Neural progenitor cell (in vitro differentiated cells): ENCODE results near the gene SIRT5. TPM values are rescaled to one million over a fixed set of nuclear protein-coding genes. Genes with fewer than 3 reads are reported as not detected.

Source experiments
- DNase-seq: peaks from one replicate; pipeline ENCODE4 v3.0.0-alpha.2; 2016; ENCODE audit warnings: low spot score
- H2AFZ ChIP-seq: fragments of 200-600 bp; sonication (generic); replicated peaks from 2 replicates; pipeline ENCODE4 v1.6.1; 2016; ENCODE audit warnings: antibody characterized with exemption
- H3F3A ChIP-seq: fragments of 200-600 bp; sonication (generic); 2 replicates; pipeline ENCODE4 v1.6.1; 2016; ENCODE audit warnings: antibody characterized with exemption, low read depth
- H3K27ac ChIP-seq: fragments of 200-600 bp; sonication (generic); 2 replicates; pipeline ENCODE4 v1.5.1; 2016; ENCODE audit warnings: mild to moderate bottlenecking
- H3K27me3 ChIP-seq: fragments of 200-600 bp; sonication (generic); 2 replicates; pipeline ENCODE4 v1.6.1; 2016; ENCODE audit warnings: mild to moderate bottlenecking, moderate library complexity
- H3K36me3 ChIP-seq: fragments of 200-600 bp; sonication (generic); 2 replicates; pipeline ENCODE4 v1.5.1; 2016
- H3K4me1 ChIP-seq: fragments of 200-600 bp; sonication (generic); 2 replicates; pipeline ENCODE4 v1.6.1; 2016; ENCODE audit warnings: mixed run types
- H3K4me2 ChIP-seq: fragments of 200-600 bp; sonication (generic); 2 replicates; pipeline ENCODE4 v1.6.1; 2016
- H3K4me3 ChIP-seq: fragments of 200-600 bp; sonication (generic); 2 replicates; pipeline ENCODE4 v1.5.1; 2016
- H3K79me2 ChIP-seq: fragments of 200-600 bp; sonication (generic); 2 replicates; pipeline ENCODE4 v1.6.1; 2016; ENCODE audit warnings: low read depth
- H3K9ac ChIP-seq: fragments of 200-600 bp; sonication (generic); 2 replicates; pipeline ENCODE4 v1.6.1; 2016
- H3K9me3 ChIP-seq: fragments of 200-600 bp; sonication (generic); 2 replicates; pipeline ENCODE4 v1.5.1; 2016; ENCODE audit warnings: low read depth
- H4K20me1 ChIP-seq: fragments of 200-600 bp; sonication (generic); 2 replicates; pipeline ENCODE4 v1.6.1; 2016; ENCODE audit warnings: low read depth
- H3K27ac Mint-ChIP-seq: 3 replicates; pipeline ENCODE4 v1.8.0; 2021; ENCODE audit warnings: mixed read lengths
- H3K27me3 Mint-ChIP-seq: 2 replicates; pipeline ENCODE4 v1.8.0; 2022; ENCODE audit warnings: low read depth, mild to moderate bottlenecking, inconsistent platforms, moderate library complexity, mixed read lengths; ENCODE audit not compliant: insufficient read depth
- H3K36me3 Mint-ChIP-seq: 3 replicates; pipeline ENCODE4 v1.8.0; 2021; ENCODE audit warnings: mixed read lengths
- H3K4me1 Mint-ChIP-seq: 3 replicates; pipeline ENCODE4 v1.8.0; 2021; ENCODE audit warnings: mixed read lengths
- H3K4me3 Mint-ChIP-seq: 3 replicates; pipeline ENCODE4 v1.8.0; 2021; ENCODE audit warnings: mild to moderate bottlenecking, moderate library complexity, mixed read lengths
- H3K9me3 Mint-ChIP-seq: 3 replicates; pipeline ENCODE4 v1.8.0; 2020; ENCODE audit warnings: mixed read lengths
- EZH2 ChIP-seq: fragments of 200-600 bp; sonication (generic); IDR thresholded peaks from 2 replicates; pipeline ENCODE4 v1.6.1; 2017; ENCODE audit warnings: antibody characterized with exemption, mild to moderate bottlenecking, moderate library complexity
- EZH2phosphoT487 ChIP-seq: fragments of 200-600 bp; sonication (generic); IDR thresholded peaks from 2 replicates; pipeline ENCODE4 v1.6.1; 2017; ENCODE audit warnings: antibody characterized with exemption
- total RNA-seq: library from RNA; depleted of rRNA; stranded (reverse); fragments of >200 nt; gene quantifications from 2 replicates; pipeline ENCODE4 v1.2.3, GENCODE V29; 2015; ENCODE audit warnings: low replicate concordance
- TF ChIP-seq, protein P1 (sequence below): fragments of 200-600 bp; sonication (generic); IDR thresholded peaks from 2 replicates; pipeline ENCODE4 v1.5.1; 2017; ENCODE audit warnings: antibody characterized with exemption, mild to moderate bottlenecking

Gene SIRT5
- total RNA-seq, 1 donor from 2014 or later: 18.2 TPM

- peaks cover 3% of the 10 kb centered on the region for H4K20me1 ChIP-seq
- H3K27ac ChIP-seq: no peak overlapping the region
- no peak overlapping the region for H3K27ac Mint-ChIP-seq
- H3K4me3 Mint-ChIP-seq: no peak overlapping the region
- H3K27me3 Mint-ChIP-seq: peaks cover 2% of the 10 kb centered on the region
- no peaks in the 10 kb centered on the region for H3K4me1 Mint-ChIP-seq
- H3K4me1 ChIP-seq: no peaks in the 10 kb centered on the region
- no peaks in the 10 kb centered on the region for H3K27me3 ChIP-seq
- no peak for TF ChIP-seq EZH2
- TF ChIP-seq, protein P1, sequence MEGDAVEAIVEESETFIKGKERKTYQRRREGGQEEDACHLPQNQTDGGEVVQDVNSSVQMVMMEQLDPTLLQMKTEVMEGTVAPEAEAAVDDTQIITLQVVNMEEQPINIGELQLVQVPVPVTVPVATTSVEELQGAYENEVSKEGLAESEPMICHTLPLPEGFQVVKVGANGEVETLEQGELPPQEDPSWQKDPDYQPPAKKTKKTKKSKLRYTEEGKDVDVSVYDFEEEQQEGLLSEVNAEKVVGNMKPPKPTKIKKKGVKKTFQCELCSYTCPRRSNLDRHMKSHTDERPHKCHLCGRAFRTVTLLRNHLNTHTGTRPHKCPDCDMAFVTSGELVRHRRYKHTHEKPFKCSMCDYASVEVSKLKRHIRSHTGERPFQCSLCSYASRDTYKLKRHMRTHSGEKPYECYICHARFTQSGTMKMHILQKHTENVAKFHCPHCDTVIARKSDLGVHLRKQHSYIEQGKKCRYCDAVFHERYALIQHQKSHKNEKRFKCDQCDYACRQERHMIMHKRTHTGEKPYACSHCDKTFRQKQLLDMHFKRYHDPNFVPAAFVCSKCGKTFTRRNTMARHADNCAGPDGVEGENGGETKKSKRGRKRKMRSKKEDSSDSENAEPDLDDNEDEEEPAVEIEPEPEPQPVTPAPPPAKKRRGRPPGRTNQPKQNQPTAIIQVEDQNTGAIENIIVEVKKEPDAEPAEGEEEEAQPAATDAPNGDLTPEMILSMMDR: no peak
- H3K79me2 ChIP-seq: peaks cover 18% of the 10 kb centered on the region
- no peak overlapping the region for H2AFZ ChIP-seq
- H3K4me2 ChIP-seq: no peak overlapping the region
- H3K9me3 ChIP-seq: no peaks in the 10 kb centered on the region
- H3K4me3 ChIP-seq: no peak overlapping the region
- H3K9me3 Mint-ChIP-seq: no peaks in the 10 kb centered on the region
- H3K36me3 ChIP-seq: no peaks in the 10 kb centered on the region
- H3K9ac ChIP-seq: no peak overlapping the region
- peaks cover 4% of the 10 kb centered on the region for H3K36me3 Mint-ChIP-seq
- no peak for DNase-seq
- H3F3A ChIP-seq: no peaks in the 10 kb centered on the region
Observed at GRCh38 chr6:13653296-13653695, 78.9 kb downstream of the SIRT5 start.

- Histone ChIP-seq H3K27me3 (no peaks in the 10 kb centered on the region), H4K20me1 (peaks cover 3% of the 10 kb centered on the region), H3K9ac (no peak overlapping the region), H3K79me2 (peaks cover 30% of the 10 kb centered on the region), H3K4me2 (no peak overlapping the region), H2AFZ (no peak overlapping the region), H3F3A (no peaks in the 10 kb centered on the region), H3K9me3 (no peaks in the 10 kb centered on the region), H3K36me3 (no peaks in the 10 kb centered on the region), H3K27ac (no peak overlapping the region), H3K4me1 (no peaks in the 10 kb centered on the region), H3K4me3 (no peak overlapping the region)
- Mint-ChIP-seq H3K9me3 (no peaks in the 10 kb centered on the region), H3K27me3 (peaks cover 2% of the 10 kb centered on the region), H3K4me1 (no peaks in the 10 kb centered on the region), H3K27ac (no peak overlapping the region), H3K36me3 (peaks cover 4% of the 10 kb centered on the region), H3K4me3 (no peak overlapping the region)
- TF ChIP-seq EZH2: no peak
- DNase-seq: no peak
Observed at GRCh38 chr6:13654496-13654895, 80.1 kb downstream of the SIRT5 start.

GRCh38 chr6:13655700-13656099 lies 81.3 kb downstream of the SIRT5 start:
- no peak overlapping the region for H3K4me2 ChIP-seq
- H3K9ac ChIP-seq: no peak overlapping the region
- H3K36me3 ChIP-seq: no peaks in the 10 kb centered on the region
- no peaks in the 10 kb centered on the region for H3F3A ChIP-seq
- H3K27ac ChIP-seq: no peak overlapping the region
- peaks cover 2% of the 10 kb centered on the region for H3K27me3 Mint-ChIP-seq
- no peak overlapping the region for H3K4me3 ChIP-seq
- H4K20me1 ChIP-seq: peaks cover 2% of the 10 kb centered on the region
- no peaks in the 10 kb centered on the region for H3K4me1 ChIP-seq
- H3K4me3 Mint-ChIP-seq: no peak overlapping the region
- H3K27ac Mint-ChIP-seq: no peak overlapping the region
- peaks cover 4% of the 10 kb centered on the region for H3K36me3 Mint-ChIP-seq
- H3K27me3 ChIP-seq: no peaks in the 10 kb centered on the region
- H2AFZ ChIP-seq: no peak overlapping the region
- H3K9me3 ChIP-seq: no peaks in the 10 kb centered on the region
- no peaks in the 10 kb centered on the region for H3K4me1 Mint-ChIP-seq
- TF ChIP-seq EZH2phosphoT487 (no peak), EZH2 (no peak)
- TF ChIP-seq, protein P1: no peak
- DNase-seq: no peak
- H3K79me2 ChIP-seq: peaks cover 42% of the 10 kb centered on the region
- no peaks in the 10 kb centered on the region for H3K9me3 Mint-ChIP-seq

DNA sequence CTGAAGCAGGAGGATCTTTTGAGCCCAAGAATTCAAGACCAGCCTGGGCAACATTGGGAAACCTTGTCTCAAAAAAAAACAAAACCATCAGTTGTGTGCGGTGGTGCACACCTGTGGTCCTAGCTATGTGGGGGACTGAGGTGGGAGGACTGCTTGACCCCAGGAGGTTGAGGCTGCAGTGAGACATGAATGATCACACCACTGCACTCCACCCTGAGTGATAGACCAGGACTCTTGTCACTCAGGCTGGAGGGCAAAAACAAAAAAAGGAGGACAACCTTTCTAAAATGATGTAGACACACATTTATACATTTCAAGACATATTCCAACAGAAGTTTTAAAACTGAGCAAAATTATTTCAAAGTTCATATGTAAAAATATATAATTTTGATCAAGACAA lies 85.9 kb downstream of the SIRT5 start:
- Histone ChIP-seq H3F3A (no peaks in the 10 kb centered on the region), H2AFZ (no peak overlapping the region), H4K20me1 (peaks cover 7% of the 10 kb centered on the region), H3K4me3 (no peak overlapping the region), H3K9ac (no peak overlapping the region), H3K4me1 (peaks cover 7% of the 10 kb centered on the region), H3K79me2 (peaks cover 88% of the 10 kb centered on the region), H3K9me3 (no peaks in the 10 kb centered on the region), H3K27me3 (no peaks in the 10 kb centered on the region), H3K4me2 (no peak overlapping the region), H3K36me3 (no peaks in the 10 kb centered on the region), H3K27ac (no peak overlapping the region)
- Mint-ChIP-seq H3K27me3 (no peaks in the 10 kb centered on the region), H3K27ac (no peak overlapping the region), H3K9me3 (peaks cover 17% of the 10 kb centered on the region), H3K4me1 (no peaks in the 10 kb centered on the region), H3K36me3 (peaks cover 10% of the 10 kb centered on the region), H3K4me3 (no peak overlapping the region)
- TF ChIP-seq EZH2phosphoT487 (no peak), EZH2 (no peak)
- TF ChIP-seq, protein P1: no peak
- no peak for DNase-seq
